ENCODE data around the gene ATP8B3.

Gene ATP8B3

DNA sequence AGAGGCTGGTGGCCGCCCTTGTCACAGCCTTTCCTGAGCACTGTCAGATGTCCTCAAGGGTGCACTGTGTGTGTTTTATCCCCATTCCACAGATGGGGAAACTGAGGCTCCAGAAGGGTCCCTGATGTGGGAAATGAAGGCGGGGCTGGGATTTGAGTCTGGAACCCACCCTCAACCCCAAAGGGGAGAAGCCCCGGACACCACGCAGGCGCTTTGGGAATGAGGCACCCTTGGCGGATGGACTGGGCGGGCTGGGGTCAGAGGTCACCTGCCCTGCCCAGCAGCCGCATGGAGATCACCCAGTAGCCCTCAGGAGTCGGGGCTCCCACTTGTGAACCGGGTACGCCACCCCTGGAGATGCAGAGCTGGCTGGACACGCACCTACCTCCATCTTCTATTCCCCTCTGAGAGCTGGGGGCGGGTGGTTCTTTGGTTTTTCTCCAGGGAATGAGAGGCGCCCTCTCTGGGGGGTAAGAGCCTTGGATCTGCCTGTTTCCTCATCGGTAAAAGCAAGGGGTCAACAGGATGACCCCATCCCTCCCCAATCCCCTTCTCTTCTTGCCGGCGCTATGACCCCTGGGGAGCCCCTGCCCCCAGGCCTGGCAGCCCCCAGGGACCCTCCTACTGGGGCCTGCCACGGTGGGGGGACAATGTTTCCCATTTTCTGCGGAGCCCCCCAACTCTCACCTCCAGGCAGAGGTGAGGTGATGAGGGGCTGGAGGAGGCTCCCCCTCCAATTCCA, 67.1 kb downstream of the ATP8B3 start:
- no peak for DNase-seq (ENCODE audit: low read depth in 2 of 2)

DNA sequence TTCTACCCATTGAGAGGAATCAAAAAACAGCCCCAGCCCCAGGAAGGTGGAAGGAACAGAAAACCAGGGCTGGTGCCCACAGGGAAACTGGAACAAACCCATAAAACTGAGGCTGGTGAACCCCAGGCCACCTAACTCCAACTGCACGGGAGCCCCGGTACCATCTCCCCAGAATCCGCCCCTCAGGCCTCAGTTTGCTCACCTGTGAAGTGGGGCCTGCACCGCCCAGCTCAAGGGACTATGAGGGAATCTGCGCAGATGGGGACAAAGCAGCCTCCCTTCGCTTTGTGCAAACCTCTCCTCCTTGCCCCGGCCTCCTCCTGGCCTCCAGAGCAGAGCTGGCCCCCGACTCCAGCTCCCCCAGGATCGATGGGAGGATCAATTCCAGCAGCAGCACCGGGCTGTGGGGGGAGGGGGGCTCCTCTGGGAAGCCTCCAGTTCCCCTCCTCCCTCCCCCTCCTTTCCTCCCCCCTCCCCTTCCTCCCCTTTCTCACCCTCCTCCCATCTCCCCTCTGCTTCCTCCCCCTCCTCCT, 67.9 kb downstream of the ATP8B3 start:
- no peak for DNase-seq (ENCODE audit: low read depth in 2 of 2)

- DNase-seq (ENCODE audit: low read depth in 2 of 2), result no peak
Observed at GRCh38 chr19:1742989-1743696, 68.9 kb downstream of the ATP8B3 start.

DNA sequence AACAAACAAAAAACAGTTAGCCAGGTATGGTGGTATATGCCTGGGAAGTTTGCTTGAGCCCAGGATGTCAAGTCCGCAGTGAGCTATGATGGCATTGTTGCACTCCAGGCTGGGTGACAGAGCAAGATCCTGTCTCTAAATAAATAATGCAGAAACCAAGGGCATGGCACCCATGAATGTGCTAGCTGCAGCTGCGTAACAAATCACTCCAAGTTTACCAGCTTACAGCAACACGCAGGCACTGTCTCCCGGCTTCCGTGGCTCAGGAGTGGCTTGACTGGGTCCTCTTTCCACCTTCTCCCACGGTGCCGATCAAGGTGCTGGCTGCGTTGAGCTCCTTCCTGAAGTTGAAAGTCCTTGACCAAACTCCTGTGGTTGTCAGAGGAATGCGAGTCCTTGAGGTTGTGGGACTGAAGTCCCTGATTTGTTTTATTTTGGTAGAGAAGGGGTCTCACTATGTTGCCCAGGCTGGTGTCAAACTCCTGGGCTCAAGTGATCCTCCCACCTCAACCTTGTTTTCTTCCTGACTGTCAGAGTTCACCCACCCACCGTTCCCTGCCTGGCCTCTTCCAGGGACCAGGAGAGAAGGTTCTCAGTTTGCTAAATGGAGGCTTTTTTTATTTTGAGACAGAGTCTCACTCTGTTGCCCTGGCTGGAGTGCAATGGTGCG, 72.0 kb downstream of the ATP8B3 start:
- DNase-seq (ENCODE audit: low read depth in 2 of 2), result no peak

GRCh38 chr19:1736927-1737326, 75.1 kb downstream of the ATP8B3 start:
- no peak for DNase-seq (ENCODE audit: low read depth in 2 of 2)

GRCh38 chr19:1736280-1736679, 75.8 kb downstream of the ATP8B3 start:
- DNase-seq (ENCODE audit: low read depth in 2 of 2), result no peak

GRCh38 chr19:1734321-1734966, 77.6 kb downstream of the ATP8B3 start:
- no peak for DNase-seq (ENCODE audit: low read depth in 2 of 2)
